WTC11 (cell line): Measurements from ENCODE around the gene GSTO1.

Source experiments
- CTCF ChIP-seq: fragments of 200-600 bp; IDR thresholded peaks from 2 replicates; pipeline ENCODE4 v1.8.0; 2022; ENCODE audit warnings: antibody characterized with exemption
- PRDM15 ChIP-seq: sonication (generic); formaldehyde crosslinking; IDR thresholded peaks from 2 replicates; pipeline ENCODE4 v1.8.0; 2022; ENCODE audit warnings: missing genetic modification reagents
- PREB ChIP-seq: sonication (generic); formaldehyde crosslinking; IDR thresholded peaks from 2 replicates; pipeline ENCODE4 v1.8.1; 2022; ENCODE audit warnings: mild to moderate bottlenecking, missing genetic modification reagents, moderate library complexity, borderline replicate concordance

- TF ChIP-seq PREB (CRISPR knock-in tag) (no peak), CTCF (no peak), PRDM15 (CRISPR knock-in tag) (no peak)
Measured at GRCh38 chr10:104296687-104297436, 42.2 kb downstream of the GSTO1 start.
